Loucy (cell line): ENCODE results near the gene FLVCR2.

Experiments
- H2AFZ ChIP-seq: fragments of 200-600 bp; sonication (generic); 2 replicates; pipeline ENCODE4 v1.6.0; 2016; ENCODE audit warnings: antibody characterized with exemption, mild to moderate bottlenecking, low read length, moderate library complexity
- H3F3A ChIP-seq: fragments of 200-600 bp; 2 replicates; pipeline ENCODE4 v1.6.0; 2016; ENCODE audit warnings: antibody characterized with exemption, low read depth, mild to moderate bottlenecking
- H3K27me3 ChIP-seq: fragments of 200-600 bp; sonication (generic); 2 replicates; pipeline ENCODE4 v1.6.1; 2014; ENCODE audit warnings: low read length, mild to moderate bottlenecking; ENCODE audit not compliant: insufficient read depth, poor library complexity, severe bottlenecking
- H3K36me3 ChIP-seq: fragments of 200-600 bp; sonication (generic); 2 replicates; pipeline ENCODE4 v1.6.1; 2016; ENCODE audit warnings: low read length; ENCODE audit not compliant: insufficient read depth
- H3K4me1 ChIP-seq: fragments of 200-600 bp; sonication (generic); 2 replicates; pipeline ENCODE4 v1.5.1; 2014; ENCODE audit warnings: low read length, mild to moderate bottlenecking; ENCODE audit not compliant: insufficient read depth, poor library complexity, severe bottlenecking
- H3K4me2 ChIP-seq: fragments of 200-600 bp; sonication (generic); 2 replicates; pipeline ENCODE4 v1.6.0; 2014; ENCODE audit warnings: antibody characterized with exemption, low read length, low read depth, mild to moderate bottlenecking; ENCODE audit not compliant: poor library complexity, severe bottlenecking
- H3K4me3 ChIP-seq: fragments of 200-600 bp; sonication (generic); 2 replicates; pipeline ENCODE4 v1.5.1; 2014; ENCODE audit warnings: low read length, mild to moderate bottlenecking, mixed read lengths; ENCODE audit not compliant: poor library complexity, severe bottlenecking
- H3K79me2 ChIP-seq: fragments of 200-600 bp; sonication (generic); 2 replicates; pipeline ENCODE4 v1.6.1; 2014; ENCODE audit warnings: low read length; ENCODE audit not compliant: insufficient read depth
- H3K9ac ChIP-seq: fragments of 200-600 bp; sonication (generic); 2 replicates; pipeline ENCODE4 v1.6.0; 2014; ENCODE audit warnings: mild to moderate bottlenecking, low read depth, low read length, moderate library complexity; ENCODE audit not compliant: poor library complexity, severe bottlenecking
- H3K9me2 ChIP-seq: fragments of 200-600 bp; sonication (generic); replicated peaks from 2 replicates; pipeline ENCODE4 v1.6.1; 2016; ENCODE audit warnings: low read depth, low read length, mixed read lengths
- H3K9me3 ChIP-seq: fragments of 200-600 bp; sonication (generic); 2 replicates; pipeline ENCODE4 v1.6.1; 2014; ENCODE audit warnings: mild to moderate bottlenecking, antibody characterized with exemption, low read length, low read depth; ENCODE audit not compliant: insufficient read depth
- H4K20me1 ChIP-seq: fragments of 200-600 bp; sonication (generic); 2 replicates; pipeline ENCODE4 v1.6.0; 2014; ENCODE audit warnings: antibody characterized with exemption, low read length, mild to moderate bottlenecking; ENCODE audit not compliant: insufficient read depth, poor library complexity, severe bottlenecking
- EZH2phosphoT487 ChIP-seq: fragments of 200-600 bp; IDR thresholded peaks from 2 replicates; pipeline ENCODE4 v1.6.1; 2018; ENCODE audit warnings: antibody characterized with exemption, mild to moderate bottlenecking, moderate library complexity, borderline replicate concordance
- TF ChIP-seq, protein P1 (sequence below): fragments of 200-600 bp; sonication (generic); conservative IDR thresholded peaks from 2 replicates; pipeline ENCODE4 v1.5.1; 2014; ENCODE audit warnings: mild to moderate bottlenecking, antibody characterized with exemption, low read length

Gene FLVCR2

GRCh38 chr14:75607044-75607443 is 28.6 kb downstream of the FLVCR2 start:
- no peaks in the 10 kb centered on the region for H3F3A ChIP-seq
- H3K27me3 ChIP-seq = no peaks in the 10 kb centered on the region
- H3K9ac ChIP-seq = no peak overlapping the region
- H3K9me2 ChIP-seq = no peaks in the 10 kb centered on the region
- no peak overlapping the region for H2AFZ ChIP-seq
- no peaks in the 10 kb centered on the region for H3K4me1 ChIP-seq
- H3K79me2 ChIP-seq = no peaks in the 10 kb centered on the region
- no peaks in the 10 kb centered on the region for H3K9me3 ChIP-seq
- H4K20me1 ChIP-seq = no peaks in the 10 kb centered on the region
- H3K4me2 ChIP-seq = no peak overlapping the region
- no peaks in the 10 kb centered on the region for H3K36me3 ChIP-seq
- no peak for TF ChIP-seq EZH2phosphoT487
- TF ChIP-seq, protein P1, sequence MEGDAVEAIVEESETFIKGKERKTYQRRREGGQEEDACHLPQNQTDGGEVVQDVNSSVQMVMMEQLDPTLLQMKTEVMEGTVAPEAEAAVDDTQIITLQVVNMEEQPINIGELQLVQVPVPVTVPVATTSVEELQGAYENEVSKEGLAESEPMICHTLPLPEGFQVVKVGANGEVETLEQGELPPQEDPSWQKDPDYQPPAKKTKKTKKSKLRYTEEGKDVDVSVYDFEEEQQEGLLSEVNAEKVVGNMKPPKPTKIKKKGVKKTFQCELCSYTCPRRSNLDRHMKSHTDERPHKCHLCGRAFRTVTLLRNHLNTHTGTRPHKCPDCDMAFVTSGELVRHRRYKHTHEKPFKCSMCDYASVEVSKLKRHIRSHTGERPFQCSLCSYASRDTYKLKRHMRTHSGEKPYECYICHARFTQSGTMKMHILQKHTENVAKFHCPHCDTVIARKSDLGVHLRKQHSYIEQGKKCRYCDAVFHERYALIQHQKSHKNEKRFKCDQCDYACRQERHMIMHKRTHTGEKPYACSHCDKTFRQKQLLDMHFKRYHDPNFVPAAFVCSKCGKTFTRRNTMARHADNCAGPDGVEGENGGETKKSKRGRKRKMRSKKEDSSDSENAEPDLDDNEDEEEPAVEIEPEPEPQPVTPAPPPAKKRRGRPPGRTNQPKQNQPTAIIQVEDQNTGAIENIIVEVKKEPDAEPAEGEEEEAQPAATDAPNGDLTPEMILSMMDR = no peak
- H3K4me3 ChIP-seq = no peak overlapping the region

- Histone ChIP-seq H3K79me2 (no peaks in the 10 kb centered on the region), H4K20me1 (no peaks in the 10 kb centered on the region), H3K27me3 (no peaks in the 10 kb centered on the region)
Measured at GRCh38 chr14:75607842-75608640, 29.6 kb downstream of the FLVCR2 start.

GRCh38 chr14:75609116-75609515 is 30.7 kb downstream of the FLVCR2 start:
- Histone ChIP-seq H3K27me3 (no peaks in the 10 kb centered on the region), H3K79me2 (no peaks in the 10 kb centered on the region), H3K36me3 (no peaks in the 10 kb centered on the region), H3K9ac (no peak overlapping the region), H3F3A (no peaks in the 10 kb centered on the region), H3K4me3 (no peak overlapping the region), H3K9me3 (no peaks in the 10 kb centered on the region), H3K4me1 (no peaks in the 10 kb centered on the region), H4K20me1 (no peaks in the 10 kb centered on the region), H3K9me2 (no peaks in the 10 kb centered on the region), H2AFZ (no peak overlapping the region), H3K4me2 (no peak overlapping the region)
- no peak for TF ChIP-seq EZH2phosphoT487

More at GRCh38 chr14:75607842-75608640, 29.6 kb downstream of the FLVCR2 start:
- no peak overlapping the region for H3K9ac ChIP-seq
- no peak overlapping the region for H2AFZ ChIP-seq
- H3K4me2 ChIP-seq = no peak overlapping the region
- no peaks in the 10 kb centered on the region for H3F3A ChIP-seq
- H3K36me3 ChIP-seq = no peaks in the 10 kb centered on the region
- no peaks in the 10 kb centered on the region for H3K9me3 ChIP-seq
- TF ChIP-seq, protein P1 = no peak
- no peak for TF ChIP-seq EZH2phosphoT487
- no peaks in the 10 kb centered on the region for H3K4me1 ChIP-seq
- H3K4me3 ChIP-seq = no peak overlapping the region
- no peaks in the 10 kb centered on the region for H3K9me2 ChIP-seq
